CD4-positive, CD25-positive, alpha-beta regulatory T cell (primary cell): ENCODE results near the gene LRRN4CL. TPM values are rescaled to one million over a fixed set of nuclear protein-coding genes. Genes with fewer than 3 reads are reported as not detected.

Source experiments
- ATAC-seq, 2 donors: fragments of 150-1000 bp; cut with Tn5 transposase; one replicate each; pipeline ENCODE4 v1.10.0; 2021; ENCODE audit warnings: low read depth in 2 of 2, moderate number of reproducible peaks in 2 of 2, moderate library complexity in 1 of 2
- DNase-seq, 3 donors: peaks; one replicate each; pipeline versions ENCODE4 v3.0.0 to v3.0.0-alpha.2; 2012 to 2022; ENCODE audit warnings: mixed read lengths in 1 of 3
- H3K27ac ChIP-seq: one replicate; pipeline ENCODE4 v1.7.0; 2013; ENCODE audit warnings: mild to moderate bottlenecking, low read length; ENCODE audit not compliant: insufficient read depth, poor library complexity, severe bottlenecking
- H3K27me3 ChIP-seq: one replicate; pipeline ENCODE4 v1.7.0; 2013; ENCODE audit warnings: low read length; ENCODE audit not compliant: control insufficient read depth, insufficient read depth
- H3K36me3 ChIP-seq: one replicate; pipeline ENCODE4 v1.7.0; 2013; ENCODE audit warnings: mild to moderate bottlenecking, low read length, moderate library complexity; ENCODE audit not compliant: control insufficient read depth, insufficient read depth
- H3K4me1 ChIP-seq: 2 replicates; pipeline ENCODE4 v1.7.0; 2013; ENCODE audit warnings: mild to moderate bottlenecking, low read length; ENCODE audit not compliant: insufficient read depth, control insufficient read depth, poor library complexity, severe bottlenecking
- H3K4me3 ChIP-seq: one replicate; pipeline ENCODE4 v1.7.0; 2013; ENCODE audit warnings: low read depth, mild to moderate bottlenecking, low read length, moderate library complexity
- H3K9me3 ChIP-seq, 2 experiments: 1 replicate in 1 of 2; 2 replicates in 1 of 2; pipeline ENCODE4 v1.7.0; 2013; ENCODE audit warnings: low read length in 2 of 2, mild to moderate bottlenecking in 1 of 2, moderate library complexity in 1 of 2; ENCODE audit not compliant: control insufficient read depth in 2 of 2
- H3K27ac Mint-ChIP-seq, 3 donors: one replicate each; pipeline ENCODE4 v1.8.0; 2020 to 2022; ENCODE audit warnings: mild to moderate bottlenecking in 3 of 3, mixed read lengths in 3 of 3, moderate library complexity in 2 of 3
- H3K27me3 Mint-ChIP-seq: one replicate; pipeline ENCODE4 v1.8.0; 2022; ENCODE audit warnings: mild to moderate bottlenecking, mixed read lengths
- H3K36me3 Mint-ChIP-seq: one replicate; pipeline ENCODE4 v1.8.0; 2020; ENCODE audit warnings: mixed read lengths
- H3K4me1 Mint-ChIP-seq, 4 donors: one replicate each; pipeline ENCODE4 v1.8.0; 2020 to 2022; ENCODE audit warnings: mixed read lengths in 4 of 4, mild to moderate bottlenecking in 1 of 4
- H3K4me3 Mint-ChIP-seq, 4 donors: one replicate each; pipeline ENCODE4 v1.8.0; 2020 to 2022; ENCODE audit warnings: mild to moderate bottlenecking in 4 of 4, mixed read lengths in 4 of 4, moderate library complexity in 3 of 4
- H3K9me3 Mint-ChIP-seq, 7 donors: one replicate each; pipeline ENCODE4 v1.8.0; 2020 to 2022; ENCODE audit warnings: mixed read lengths in 7 of 7, mild to moderate bottlenecking in 3 of 7, moderate library complexity in 2 of 7
- polyA plus RNA-seq, 4 donors: library from polyadenylated mRNA; unstranded; fragments of 300-500 nt; fragmentation: Illumina TruSeq; gene quantifications; one replicate each; pipeline ENCODE4 v1.2.3, GENCODE V29; 2021
- total RNA-seq: library from RNA; stranded (reverse); gene quantifications from one replicate; pipeline ENCODE4 v1.2.3, GENCODE V29; 2022

The LRRN4CL gene
- total and polyA plus RNA-seq, 5 donors from 2014 or later: not detected

- peaks cover 5% of the 10 kb centered on the region for H3K27me3 Mint-ChIP-seq
- no peaks in the 10 kb centered on the region for H3K36me3 Mint-ChIP-seq
- ATAC-seq (no peak), DNase-seq (no peak)
- peaks cover 6 to 55% (median 24%) of the 10 kb centered on the region in 4 donors for H3K4me1 Mint-ChIP-seq
- H3K4me3 ChIP-seq: no peak overlapping the region
- no peak overlapping the region for H3K27ac ChIP-seq
- peaks cover 48% of the 10 kb centered on the region for H3K4me1 ChIP-seq
- no peak overlapping the region for H3K27ac Mint-ChIP-seq
- peaks cover 12% of the 10 kb centered on the region for H3K36me3 ChIP-seq
- no peaks in the 10 kb centered on the region for H3K9me3 ChIP-seq
- peak overlapping the region in 1 of 4 donors; percentile 43 for H3K4me3 Mint-ChIP-seq
- H3K9me3 Mint-ChIP-seq: no peaks in the 10 kb centered on the region
- no peaks in the 10 kb centered on the region for H3K27me3 ChIP-seq
Observed at GRCh38 chr11:62648967-62649364, 40.4 kb downstream of the LRRN4CL start.

GRCh38 chr11:62648185-62648966 is 41.0 kb downstream of the LRRN4CL start:
- Mint-ChIP-seq H3K36me3 (no peaks in the 10 kb centered on the region), H3K4me1 (peaks cover 6 to 52% (median 21%) of the 10 kb centered on the region in 4 donors), H3K27ac (no peak overlapping the region), H3K4me3 (no peak overlapping the region), H3K9me3 (no peaks in the 10 kb centered on the region), H3K27me3 (peaks cover 2% of the 10 kb centered on the region)
- no peak for ATAC-seq
- peaks cover 12% of the 10 kb centered on the region for H3K36me3 ChIP-seq
- no peak overlapping the region for H3K27ac ChIP-seq
- no peaks in the 10 kb centered on the region for H3K9me3 ChIP-seq
- H3K27me3 ChIP-seq: no peaks in the 10 kb centered on the region
- peaks cover 44% of the 10 kb centered on the region for H3K4me1 ChIP-seq
- DNase-seq: no peak
- no peak overlapping the region for H3K4me3 ChIP-seq

GRCh38 chr11:62647609-62648005 is 41.7 kb downstream of the LRRN4CL start:
- H3K4me3 Mint-ChIP-seq: no peak overlapping the region
- H3K4me1 Mint-ChIP-seq: peaks cover 4 to 54% (median 17%) of the 10 kb centered on the region in 4 donors

GRCh38 chr11:62646825-62647608 is 42.3 kb downstream of the LRRN4CL start:
- no peaks in the 10 kb centered on the region for H3K9me3 ChIP-seq
- H3K4me3 ChIP-seq: peak overlapping the region; percentile 72
- no peaks in the 10 kb centered on the region for H3K27me3 ChIP-seq
- H3K36me3 ChIP-seq: peaks cover 19% of the 10 kb centered on the region
- DNase-seq: no peak
- H3K27me3 Mint-ChIP-seq: no peaks in the 10 kb centered on the region
- peak overlapping the region; percentile 92 for H3K27ac ChIP-seq
- H3K9me3 Mint-ChIP-seq: no peaks in the 10 kb centered on the region
- peaks cover 0 to 50% (median 13%) of the 10 kb centered on the region in 4 donors for H3K4me1 Mint-ChIP-seq
- peak overlapping the region; percentile 95 to 97 (median 96) for H3K4me3 Mint-ChIP-seq
- no peak for ATAC-seq
- H3K36me3 Mint-ChIP-seq: no peaks in the 10 kb centered on the region
- peaks cover 32% of the 10 kb centered on the region for H3K4me1 ChIP-seq
- H3K27ac Mint-ChIP-seq: peak overlapping the region; percentile 76 to 98 (median 95)

More at GRCh38 chr11:62647609-62648005, 41.7 kb downstream of the LRRN4CL start:
- ATAC-seq (no peak), DNase-seq (no peak)
- H3K36me3 ChIP-seq: peaks cover 17% of the 10 kb centered on the region
- H3K4me1 ChIP-seq: peaks cover 38% of the 10 kb centered on the region
- no peak overlapping the region for H3K27ac Mint-ChIP-seq
- no peaks in the 10 kb centered on the region for H3K27me3 ChIP-seq
- H3K9me3 ChIP-seq: no peaks in the 10 kb centered on the region
- no peaks in the 10 kb centered on the region for H3K36me3 Mint-ChIP-seq
- no peak overlapping the region for H3K27ac ChIP-seq
- H3K27me3 Mint-ChIP-seq: no peaks in the 10 kb centered on the region
- H3K4me3 ChIP-seq: no peak overlapping the region
- H3K9me3 Mint-ChIP-seq: no peaks in the 10 kb centered on the region

- H3K4me1 ChIP-seq: peaks cover 27% of the 10 kb centered on the region
- H3K27ac ChIP-seq: peak within 1 kb of the TSS; percentile 92
- Mint-ChIP-seq H3K4me1 (peaks cover 0 to 48% (median 13%) of the 10 kb centered on the region in 4 donors), H3K27ac (peak within 1 kb of the TSS; percentile 76 to 98 (median 95)), H3K9me3 (no peaks in the 10 kb centered on the region), H3K4me3 (peak within 1 kb of the TSS; percentile 95 to 97 (median 96)), H3K36me3 (no peaks in the 10 kb centered on the region), H3K27me3 (no peaks in the 10 kb centered on the region)
- H3K9me3 ChIP-seq: no peaks in the 10 kb centered on the region
- DNase-seq (peak; percentile 97 to 99 (median 99)), ATAC-seq (peak; percentile 99)
- peaks cover 19% of the 10 kb centered on the region for H3K36me3 ChIP-seq
- peak within 1 kb of the TSS; percentile 87 for H3K4me3 ChIP-seq
- H3K27me3 ChIP-seq: no peaks in the 10 kb centered on the region
Observed at GRCh38 chr11:62645946-62646824, 43.1 kb downstream of the LRRN4CL start, which contains the start of gene GANAB. Gene GANAB (minus strand): TSS chr11:62646613. CDS start chr11:62646599, 14 bp downstream.

- Histone ChIP-seq H3K4me1 (peaks cover 29% of the 10 kb centered on the region), H3K27me3 (no peaks in the 10 kb centered on the region), H3K4me3 (peak overlapping the region; percentile 87), H3K9me3 (no peaks in the 10 kb centered on the region), H3K36me3 (peaks cover 19% of the 10 kb centered on the region), H3K27ac (peak overlapping the region; percentile 92)
- no peak for ATAC-seq
- DNase-seq: peak in 1 of 3 donors; percentile 39
- H3K9me3 Mint-ChIP-seq: no peaks in the 10 kb centered on the region
- peak overlapping the region; percentile 76 to 98 (median 95) for H3K27ac Mint-ChIP-seq
- H3K4me1 Mint-ChIP-seq: peaks cover 5 to 49% (median 13%) of the 10 kb centered on the region in 4 donors
- peak overlapping the region; percentile 95 to 97 (median 96) for H3K4me3 Mint-ChIP-seq
- no peaks in the 10 kb centered on the region for H3K36me3 Mint-ChIP-seq
- H3K27me3 Mint-ChIP-seq: no peaks in the 10 kb centered on the region
Observed at GRCh38 chr11:62645671-62645945, 43.7 kb downstream of the LRRN4CL start.

GRCh38 chr11:62644220-62644619 is 45.1 kb downstream of the LRRN4CL start:
- H3K9me3 ChIP-seq: no peaks in the 10 kb centered on the region
- Mint-ChIP-seq H3K9me3 (no peaks in the 10 kb centered on the region), H3K4me3 (peak overlapping the region in 3 of 4 donors; percentile 41 to 95 (median 61)), H3K4me1 (peaks cover 11 to 50% (median 18%) of the 10 kb centered on the region in 4 donors), H3K27ac (peak overlapping the region; percentile 17 to 63 (median 59)), H3K27me3 (no peaks in the 10 kb centered on the region), H3K36me3 (peaks cover 6% of the 10 kb centered on the region)
- DNase-seq: no peak
- H3K36me3 ChIP-seq: peaks cover 14% of the 10 kb centered on the region
- H3K27me3 ChIP-seq: no peaks in the 10 kb centered on the region
- no peak for ATAC-seq
- H3K4me1 ChIP-seq: peaks cover 29% of the 10 kb centered on the region
- H3K27ac ChIP-seq: no peak overlapping the region
- no peak overlapping the region for H3K4me3 ChIP-seq
